Thoracic aorta (tissue), 2 donors: ENCODE data around the gene CSPG4. TPM values are rescaled to one million over a fixed set of nuclear protein-coding genes. Genes with fewer than 3 reads are reported as not detected.
"Not testable (repeated sequence)": the region's sequence is repeated elsewhere in the genome, so short reads cannot be mapped to it uniquely, and the experiment has no call there.

Experiments used
- ATAC-seq: fragments of 150-250 bp; one replicate; pipeline ENCODE4 v1.8.0; 2017; ENCODE audit warnings: low read depth; ENCODE audit not compliant: insufficient number of reproducible peaks, low FRiP score
- DNase-seq: peaks from one replicate; pipeline ENCODE4 v3.0.0-alpha.2; 2020; ENCODE audit warnings: low spot score
- H3K27ac ChIP-seq, 2 donors: fragments of 200-600 bp; sonication (generic); 1 replicate in 1 of 2; 2 replicates in 1 of 2; pipeline ENCODE4 v1.5.1; 2016; ENCODE audit warnings: mild to moderate bottlenecking in 2 of 2, moderate library complexity in 2 of 2
- H3K27me3 ChIP-seq: fragments of 200-600 bp; sonication (generic); replicated peaks from 2 replicates; pipeline ENCODE4 v1.6.0; 2016; ENCODE audit warnings: mild to moderate bottlenecking; ENCODE audit not compliant: insufficient read depth
- H3K36me3 ChIP-seq: fragments of 200-600 bp; sonication (generic); one replicate; pipeline ENCODE4 v1.5.1; 2016
- H3K4me1 ChIP-seq, 2 donors: fragments of 200-600 bp; sonication (generic); 1 replicate in 1 of 2; 2 replicates in 1 of 2; pipeline versions ENCODE4 v1.5.1 to v1.6.0; 2016; ENCODE audit warnings: low read depth in 2 of 2, mild to moderate bottlenecking in 1 of 2; ENCODE audit not compliant: control insufficient read depth in 1 of 2
- H3K4me3 ChIP-seq: fragments of 200-600 bp; sonication (generic); 2 replicates; pipeline ENCODE4 v1.5.1; 2016; ENCODE audit warnings: mild to moderate bottlenecking
- H3K9me3 ChIP-seq: fragments of 200-600 bp; sonication (generic); 2 replicates; pipeline ENCODE4 v1.5.1; 2016
- CTCF ChIP-seq: fragments of 200-600 bp; sonication (generic); IDR thresholded peaks from one replicate; pipeline ENCODE4 v1.5.1; 2019; ENCODE audit warnings: antibody characterized with exemption
- total RNA-seq, 2 donors: library from RNA; depleted of rRNA; stranded (reverse); fragments of >200 nt; gene quantifications; one replicate each; pipeline versions ENCODE4 v1.1.0 to v1.2.3, GENCODE V29; 2016

CSPG4 gene
- total RNA-seq, 2 donors from 2014 or later, result 252 to 263 TPM

DNA sequence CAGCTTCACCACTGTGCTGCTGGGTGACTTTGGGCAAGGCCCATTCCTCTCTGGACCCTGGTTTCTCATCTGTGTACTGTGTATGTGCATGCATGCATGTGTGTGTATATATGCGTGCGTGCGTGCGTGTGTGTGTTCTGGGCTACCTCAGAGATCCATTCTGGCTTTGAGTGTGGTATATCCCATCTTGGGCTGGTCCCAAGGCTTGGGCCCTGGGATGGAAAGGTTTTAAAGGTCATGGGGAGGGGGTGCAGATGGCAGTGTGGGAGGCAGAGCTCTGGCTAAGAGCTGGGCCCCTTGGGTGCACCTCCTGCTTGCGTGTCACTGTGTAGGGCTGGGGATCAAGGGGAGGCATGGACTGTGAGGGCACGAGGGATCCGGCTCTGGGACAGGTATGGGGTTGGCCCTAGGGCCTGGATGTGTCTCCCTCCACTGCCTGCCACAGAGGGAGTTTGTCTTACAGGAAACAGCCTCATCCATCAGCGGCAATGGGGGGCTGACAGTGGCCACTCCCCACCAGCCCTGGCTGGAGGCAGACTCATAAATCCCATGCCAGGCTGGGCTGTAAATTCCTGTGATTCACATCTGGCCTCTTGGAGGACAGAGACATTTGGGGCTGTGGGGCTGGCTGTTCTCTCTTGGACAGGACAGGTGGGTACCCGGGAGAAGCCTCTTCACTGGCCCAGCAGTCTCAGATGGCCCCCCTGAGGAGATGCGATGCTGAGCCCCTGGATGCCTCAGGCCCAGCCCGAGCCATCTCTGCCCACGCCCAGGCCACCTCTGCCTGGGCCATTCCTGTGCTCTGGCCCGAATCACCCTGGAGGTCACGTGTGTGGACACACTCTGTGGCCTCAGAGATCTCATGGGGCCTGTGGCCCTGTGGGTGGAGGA is 21.4 kb upstream of the CSPG4 start:
- peaks cover 2 to 19% of the 10 kb centered on the region in 2 donors for H3K4me1 ChIP-seq

GRCh38 chr15:75732809-75733451 is 20.3 kb upstream of the CSPG4 start:
- Histone ChIP-seq H3K4me3 (no peak overlapping the region), H3K36me3 (no peaks in the 10 kb centered on the region), H3K27me3 (no peaks in the 10 kb centered on the region), H3K4me1 (peaks cover 2 to 15% of the 10 kb centered on the region in 2 donors), H3K27ac (no peak overlapping the region), H3K9me3 (no peaks in the 10 kb centered on the region)
- peak; percentile 94 for TF ChIP-seq CTCF
- DNase-seq, result no peak
- ATAC-seq, result no peak

More for the DNA sequence above, 21.4 kb upstream of the CSPG4 start:
- Histone ChIP-seq H3K4me3 (no peak overlapping the region), H3K27ac (no peak overlapping the region), H3K9me3 (no peaks in the 10 kb centered on the region), H3K27me3 (no peaks in the 10 kb centered on the region), H3K36me3 (no peaks in the 10 kb centered on the region)
- no peak for ATAC-seq
- TF ChIP-seq CTCF, result no peak
- no peak for DNase-seq

DNA sequence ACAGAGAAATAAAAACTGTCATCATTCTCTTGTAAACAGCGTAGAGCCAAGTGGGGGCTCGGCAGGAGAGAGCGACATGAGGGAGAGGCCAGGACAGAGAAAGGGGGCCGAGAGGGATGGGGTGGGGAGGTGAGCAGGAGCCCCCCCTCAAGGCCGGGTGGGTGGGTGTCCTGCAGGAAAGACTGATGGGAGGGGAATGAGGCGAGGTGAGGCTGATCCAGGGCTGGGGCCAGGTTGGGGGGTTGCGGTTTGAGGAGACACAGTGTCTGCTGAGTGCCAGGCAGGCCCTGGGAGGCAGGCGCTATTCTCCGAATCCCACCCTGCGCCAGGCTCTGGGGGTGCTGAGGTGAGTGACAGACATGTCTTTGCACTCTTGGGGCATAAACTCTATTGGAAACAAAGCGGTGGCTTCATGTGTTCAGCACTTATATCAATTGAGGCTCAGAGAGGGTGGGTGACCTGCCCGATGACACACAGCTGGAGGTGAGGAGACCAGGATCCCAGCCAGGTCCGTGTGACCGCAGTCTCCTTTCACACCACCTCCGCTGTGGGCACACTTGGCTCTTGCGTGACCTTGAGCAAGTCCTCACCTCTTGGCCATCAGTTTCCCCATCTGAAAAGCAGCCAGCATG is 19.6 kb upstream of the CSPG4 start:
- Histone ChIP-seq H3K9me3 (no peaks in the 10 kb centered on the region), H3K4me1 (peaks cover under 1 to 12% of the 10 kb centered on the region in 2 donors), H3K36me3 (no peaks in the 10 kb centered on the region), H3K4me3 (no peak overlapping the region), H3K27ac (no peak overlapping the region), H3K27me3 (no peaks in the 10 kb centered on the region)
- no peak for DNase-seq
- peak; percentile 9 for ATAC-seq
- TF ChIP-seq CTCF, result no peak

DNA sequence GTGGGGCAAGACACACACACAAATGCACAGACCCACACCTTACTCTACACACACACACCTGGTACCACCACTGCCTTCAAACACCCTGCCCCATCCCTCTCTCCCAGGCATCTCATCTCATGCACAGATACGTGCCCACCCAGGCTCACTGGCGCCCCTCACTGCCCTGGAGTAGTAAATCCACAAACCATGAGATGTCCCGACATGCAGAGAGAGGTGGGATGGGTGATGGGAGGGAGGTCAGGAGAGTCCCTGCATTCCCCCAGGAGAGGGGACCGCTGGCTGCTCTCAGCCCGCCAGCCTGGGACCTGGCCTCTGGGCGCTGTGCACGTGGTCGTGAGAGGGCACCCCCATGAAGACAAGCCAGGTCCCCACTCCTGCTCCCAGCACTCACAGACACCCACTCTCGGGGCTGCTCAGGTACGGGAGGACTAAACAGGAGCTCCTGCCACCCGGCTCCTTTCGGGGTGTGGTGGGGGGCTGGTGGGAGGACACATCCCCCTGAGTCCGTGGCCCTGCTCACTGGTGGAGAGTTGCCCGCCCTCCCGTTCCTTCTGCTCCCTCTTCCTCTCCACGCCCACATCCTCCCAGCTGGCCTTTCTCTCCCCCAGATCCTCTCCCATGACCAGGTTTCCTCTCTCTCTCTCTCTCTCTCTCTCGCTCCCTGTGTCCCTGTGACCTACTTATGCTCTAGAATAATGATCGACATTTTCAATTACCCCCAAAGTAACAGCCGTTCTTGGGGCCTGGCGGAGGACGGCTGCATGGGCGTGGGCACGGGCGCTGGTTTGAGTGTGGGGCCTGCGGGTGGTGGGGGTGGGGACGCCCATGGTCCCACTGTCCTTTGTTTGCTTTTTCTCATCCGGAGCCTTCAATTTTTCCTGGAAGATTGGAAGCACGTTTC is 18.9 kb upstream of the CSPG4 start:
- Histone ChIP-seq H3K36me3 (no peaks in the 10 kb centered on the region), H3K27me3 (no peaks in the 10 kb centered on the region), H3K4me3 (no peak overlapping the region), H3K27ac (no peak overlapping the region), H3K9me3 (no peaks in the 10 kb centered on the region), H3K4me1 (peaks cover 0 to 12% of the 10 kb centered on the region in 2 donors)
- no peak for ATAC-seq
- TF ChIP-seq CTCF, result no peak
- DNase-seq, result no peak

- not testable (repeated sequence) for DNase-seq, ATAC-seq
- peaks cover 0 to 12% of the 10 kb centered on the region in 2 donors for H3K4me1 ChIP-seq
These were observed 18.0 kb upstream of the CSPG4 start for GRCh38 chr15:75730376-75731247.

More at GRCh38 chr15:75730376-75731247, 18.0 kb upstream of the CSPG4 start:
- H3K4me3 ChIP-seq, H3K27ac ChIP-seq, H3K36me3 ChIP-seq, H3K27me3 ChIP-seq, H3K9me3 ChIP-seq: not testable (repeated sequence)
